Activated CD8-positive, alpha-beta T cell treated with anti-CD3 and anti-CD28 coated beads, Interleukin-2, amount 10 ng/mL, durations not matched to agents 7 days and 5 days (primary cell): ENCODE results near the gene PMIS2. TPM values are rescaled to one million over a fixed set of nuclear protein-coding genes. Genes with fewer than 3 reads are reported as not detected.

ENCODE experiments used
- ATAC-seq: fragments of 150-1000 bp; cut with Tn5 transposase; one replicate; pipeline ENCODE4 v1.10.0; 2021; ENCODE audit warnings: moderate library complexity
- CTCF ChIA-PET: fragments of 350-600 bp; sonication (Branson Sonifier 250); formaldehyde crosslinking; loops from one replicate; lab custom pipeline; 2021; ENCODE audit warnings: antibody characterized with exemption; lab: Charles Lee
- POLR2A ChIA-PET: fragments of 350-600 bp; sonication (Branson Sonifier 250); formaldehyde crosslinking; loops from one replicate; lab custom pipeline; 2021; ENCODE audit warnings: antibody characterized with exemption; lab: Charles Lee
- DNase-seq: peaks from one replicate; pipeline ENCODE4 v3.0.0-alpha.2; 2020
- H3K27ac Mint-ChIP-seq: one replicate; pipeline ENCODE4 v1.8.0; 2021; ENCODE audit warnings: mild to moderate bottlenecking, mixed read lengths
- H3K27me3 Mint-ChIP-seq: one replicate; pipeline ENCODE4 v1.8.0; 2021; ENCODE audit warnings: low read depth, mixed read lengths
- H3K36me3 Mint-ChIP-seq: one replicate; pipeline ENCODE4 v1.8.0; 2021; ENCODE audit warnings: low read depth, mixed read lengths
- H3K4me1 Mint-ChIP-seq: one replicate; pipeline ENCODE4 v1.8.0; 2021; ENCODE audit warnings: low read depth, mixed read lengths
- H3K4me3 Mint-ChIP-seq: one replicate; pipeline ENCODE4 v1.8.0; 2021; ENCODE audit warnings: mild to moderate bottlenecking, mixed read lengths
- H3K9me3 Mint-ChIP-seq: one replicate; pipeline ENCODE4 v1.8.0; 2022; ENCODE audit warnings: mixed read lengths; ENCODE audit not compliant: insufficient read depth
- total RNA-seq, 2 experiments: library from RNA; stranded (reverse); gene quantifications; one replicate each; pipeline ENCODE4 v1.2.3, GENCODE V29; 2021

PMIS2 gene
- total RNA-seq = not detected

DNA sequence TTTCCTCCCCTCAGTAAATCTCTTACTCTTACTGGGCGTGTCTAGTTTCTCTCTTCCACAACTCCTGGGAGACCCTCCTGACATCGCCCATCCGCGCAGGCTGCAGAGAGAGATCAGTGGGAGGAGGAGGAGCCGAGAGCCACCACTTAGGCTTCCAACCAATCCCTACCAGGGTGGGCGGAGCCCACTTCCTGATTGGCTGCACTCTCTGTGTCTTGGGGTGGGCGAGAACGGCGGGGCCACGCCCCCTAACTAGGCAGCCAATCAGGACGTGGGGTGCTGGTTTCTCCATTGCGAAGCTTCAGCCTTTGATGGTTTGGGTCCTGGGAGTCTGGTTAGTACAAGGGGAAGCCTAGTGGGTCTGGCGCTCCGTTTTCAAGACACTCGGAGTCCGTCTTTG is at the start of gene PMIS2:
TSS of gene PMIS2 (plus strand) at position 326 of the 400 bp plus-strand sequence. CDS start 87 bp downstream, outside the sequence.
- DNase-seq (no peak), ATAC-seq (no peak)
- H3K27ac Mint-ChIP-seq = no peak within 1 kb of the TSS
- H3K36me3 Mint-ChIP-seq = no peaks in the 10 kb centered on the region
- CTCF ChIA-PET = no interaction called here
- no peaks in the 10 kb centered on the region for H3K4me1 Mint-ChIP-seq
- POLR2A ChIA-PET = no interaction called here
- peaks cover 14% of the 10 kb centered on the region for H3K27me3 Mint-ChIP-seq
- no peaks in the 10 kb centered on the region for H3K9me3 Mint-ChIP-seq
- no peak within 1 kb of the TSS for H3K4me3 Mint-ChIP-seq

DNA sequence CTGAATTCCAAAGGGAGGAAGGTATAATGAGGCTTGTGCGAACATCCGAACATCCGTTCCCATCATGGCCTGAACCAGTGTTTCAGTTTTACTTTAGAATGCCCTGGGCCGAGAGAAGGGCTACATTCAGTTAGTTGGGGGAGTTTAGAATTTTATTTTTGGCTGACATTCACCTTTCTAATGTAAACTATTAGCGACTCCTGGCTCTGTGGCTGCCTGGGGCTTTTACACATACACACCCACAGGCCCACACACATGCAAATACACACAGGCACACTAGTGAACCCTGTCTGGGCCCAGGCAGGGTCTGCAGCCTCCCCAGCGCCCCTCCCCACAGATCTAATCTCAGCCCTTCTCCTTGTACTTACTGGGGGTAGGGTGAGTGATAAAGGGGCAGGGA is 46.7 kb upstream of the PMIS2 start:
- Mint-ChIP-seq H3K36me3 (peaks cover 8% of the 10 kb centered on the region), H3K27ac (no peak overlapping the region), H3K4me1 (peaks cover 42% of the 10 kb centered on the region), H3K9me3 (no peaks in the 10 kb centered on the region), H3K4me3 (no peak overlapping the region), H3K27me3 (peaks cover 4% of the 10 kb centered on the region)
- CTCF ChIA-PET = interaction anchor here (1.3 kb wide), 1 partner anchor 29 kb away, joined by 4 read pairs; no protein-coding TSS in a partner anchor
- POLR2A ChIA-PET = no interaction called here
- DNase-seq (no peak), ATAC-seq (no peak)

DNA sequence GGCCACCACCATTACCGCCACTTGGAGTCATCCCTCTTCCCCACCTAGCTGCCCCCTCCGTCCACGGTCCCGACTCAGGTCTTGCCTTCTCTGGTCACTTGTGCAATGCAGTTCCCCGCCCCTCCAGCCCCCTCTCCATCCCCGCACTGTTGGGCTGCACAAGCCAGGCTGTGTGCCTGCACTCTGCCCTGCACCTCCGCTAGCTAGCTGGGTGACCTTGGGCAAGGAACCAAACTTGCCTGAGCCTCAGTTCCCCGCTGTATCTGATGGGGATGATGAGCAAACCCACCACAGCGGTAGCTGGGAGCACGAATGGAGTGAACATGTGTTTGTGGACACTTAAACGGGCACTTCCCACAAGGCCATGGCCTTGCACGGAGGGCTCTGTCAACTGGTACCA is 46.1 kb upstream of the PMIS2 start:
- Mint-ChIP-seq H3K27ac (peak overlapping the region; percentile 44), H3K36me3 (peaks cover 11% of the 10 kb centered on the region), H3K27me3 (peaks cover 3% of the 10 kb centered on the region), H3K9me3 (no peaks in the 10 kb centered on the region), H3K4me1 (peaks cover 44% of the 10 kb centered on the region), H3K4me3 (no peak overlapping the region)
- no peak for ATAC-seq
- no peak for DNase-seq
- ChIA-PET CTCF (interaction anchor here (1.3 kb wide), 1 partner anchor 30 kb away, joined by 4 read pairs; no protein-coding TSS in a partner anchor), POLR2A (no interaction called here)

DNA sequence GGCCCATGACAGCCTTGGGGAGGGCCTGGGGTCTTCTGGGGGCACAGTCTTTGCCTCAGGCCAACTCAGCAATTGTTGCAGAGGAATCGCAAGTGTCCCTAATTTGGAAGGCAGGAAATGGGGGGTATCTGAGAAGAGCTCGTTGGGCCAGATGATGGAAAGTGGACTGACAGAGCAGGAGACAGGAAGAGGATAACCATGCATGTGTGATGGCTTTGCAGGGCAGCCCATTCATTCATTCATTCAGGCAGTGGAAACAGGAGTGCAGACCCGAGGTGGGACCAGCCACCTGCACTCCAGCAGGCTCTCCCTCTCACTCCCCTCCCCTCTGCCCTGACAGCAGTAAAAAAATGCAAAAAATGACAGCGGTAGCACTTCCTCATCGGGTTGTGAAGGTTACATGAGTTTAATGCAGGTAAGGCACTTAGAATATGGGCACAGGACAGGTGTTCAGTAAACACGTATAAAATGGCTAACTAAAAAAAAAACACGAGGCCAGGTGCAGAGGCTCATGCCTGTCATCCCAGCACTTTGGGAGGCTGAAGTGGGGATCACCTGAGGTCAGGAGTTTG is 45.5 kb upstream of the PMIS2 start:
- Mint-ChIP-seq H3K27me3 (no peaks in the 10 kb centered on the region), H3K9me3 (no peaks in the 10 kb centered on the region), H3K4me3 (no peak overlapping the region), H3K27ac (no peak overlapping the region), H3K36me3 (peaks cover 12% of the 10 kb centered on the region), H3K4me1 (peaks cover 41% of the 10 kb centered on the region)
- CTCF ChIA-PET = interaction anchor here (1.3 kb wide), 1 partner anchor 30 kb away, joined by 4 read pairs; no protein-coding TSS in a partner anchor
- POLR2A ChIA-PET = no interaction called here
- DNase-seq (no peak), ATAC-seq (no peak)

DNA sequence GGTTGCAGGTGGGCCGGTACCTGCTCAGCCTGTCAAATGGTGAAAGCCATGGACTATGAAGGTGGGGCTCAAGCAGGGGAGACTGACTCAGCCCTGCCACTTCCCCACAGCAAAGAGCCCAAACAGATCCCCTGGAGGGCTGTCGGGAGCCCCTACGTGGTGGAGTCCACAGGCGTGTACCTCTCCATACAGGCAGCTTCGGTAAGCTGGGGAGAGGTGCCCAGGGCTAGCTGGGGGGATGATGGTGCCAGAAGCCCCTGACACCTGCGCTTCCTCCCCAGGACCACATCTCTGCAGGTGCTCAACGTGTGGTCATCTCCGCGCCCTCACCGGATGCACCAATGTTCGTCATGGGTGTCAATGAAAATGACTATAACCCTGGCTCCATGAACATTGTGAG is 43.8 kb upstream of the PMIS2 start:
- Mint-ChIP-seq H3K27ac (no peak overlapping the region), H3K4me1 (peaks cover 43% of the 10 kb centered on the region), H3K27me3 (no peaks in the 10 kb centered on the region), H3K9me3 (no peaks in the 10 kb centered on the region), H3K36me3 (peaks cover 12% of the 10 kb centered on the region), H3K4me3 (no peak overlapping the region)
- no peak for DNase-seq
- ChIA-PET CTCF (no interaction called here), POLR2A (no interaction called here)
- ATAC-seq = no peak

DNA sequence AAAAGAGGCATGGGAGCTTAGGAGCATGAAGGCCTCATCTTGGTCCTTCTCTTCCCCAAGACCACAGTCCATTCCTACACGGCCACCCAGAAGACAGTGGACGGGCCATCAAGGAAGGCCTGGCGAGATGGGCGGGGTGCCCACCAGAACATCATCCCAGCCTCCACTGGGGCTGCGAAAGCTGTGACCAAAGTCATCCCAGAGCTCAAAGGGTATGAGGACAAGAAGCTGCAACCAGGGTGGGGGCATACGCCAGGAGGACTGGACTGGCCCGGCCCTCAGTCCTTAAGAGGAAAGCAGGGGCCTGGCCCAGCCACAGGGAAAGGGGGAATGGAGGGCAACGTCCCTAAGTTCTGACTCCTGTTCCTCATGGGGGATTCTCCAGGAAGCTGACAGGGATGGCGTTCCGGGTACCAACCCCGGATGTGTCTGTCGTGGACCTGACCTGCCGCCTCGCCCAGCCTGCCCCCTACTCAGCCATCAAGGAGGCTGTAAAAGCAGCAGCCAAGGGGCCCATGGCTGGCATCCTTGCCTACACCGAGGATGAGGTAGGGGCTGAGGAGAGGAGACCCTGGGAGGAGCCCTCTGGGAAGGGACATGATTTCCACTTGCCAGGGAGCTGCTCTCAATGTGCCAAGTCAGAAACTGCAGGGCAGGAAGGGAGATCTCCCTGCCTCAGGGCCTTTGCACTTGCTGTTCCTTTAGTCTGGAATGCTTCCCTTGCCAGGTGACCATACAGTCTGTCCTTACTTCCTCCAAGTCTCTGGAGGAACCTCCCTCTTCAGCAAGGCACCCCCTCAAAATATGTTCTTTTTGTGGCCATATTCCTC is 42.5 kb upstream of the PMIS2 start:
- ChIA-PET POLR2A (no interaction called here), CTCF (interaction anchor here (0.6 to 2.1 kb wide), 3 partner anchors 28 to 48 kb away, joined by 3 to 7 read pairs (median 3); no protein-coding TSS in a partner anchor)
- no peak for ATAC-seq

DNA sequence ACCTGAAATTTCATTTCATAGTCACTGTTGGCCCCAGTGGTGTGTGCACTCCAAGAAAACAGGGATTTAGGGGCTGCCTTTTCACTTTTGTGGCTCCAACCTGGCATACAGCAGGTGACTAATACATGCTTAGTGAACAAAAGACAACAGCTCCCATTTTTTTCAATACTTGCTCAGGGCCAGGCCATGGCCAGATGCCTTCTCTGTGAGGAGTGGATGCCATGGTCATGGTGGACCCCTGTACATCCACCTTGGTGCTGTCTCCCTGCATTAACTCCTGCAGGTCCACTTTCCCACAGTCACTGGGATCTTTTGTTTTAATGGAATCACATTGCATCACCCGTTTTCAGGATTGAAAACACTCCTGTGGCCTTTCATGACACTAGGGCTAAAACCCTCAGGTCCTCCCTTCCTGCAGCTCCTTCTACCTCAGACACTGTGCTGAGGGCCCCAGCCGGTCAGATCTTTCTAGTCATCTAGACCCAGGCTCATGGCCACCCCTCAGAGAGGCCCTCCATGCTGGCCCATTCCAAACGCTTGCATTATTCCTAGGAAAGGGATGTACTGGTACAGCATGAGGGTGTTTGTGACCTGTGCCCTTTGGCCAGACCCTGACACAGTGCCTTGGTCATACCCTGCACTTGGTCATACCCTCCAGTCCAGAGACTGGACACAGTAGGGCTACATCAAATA is 41.7 kb upstream of the PMIS2 start:
- H3K9me3 Mint-ChIP-seq = no peaks in the 10 kb centered on the region
- DNase-seq (no peak), ATAC-seq (no peak)
- peak overlapping the region; percentile 90 for H3K27ac Mint-ChIP-seq
- no peaks in the 10 kb centered on the region for H3K27me3 Mint-ChIP-seq
- ChIA-PET POLR2A (no interaction called here), CTCF (interaction anchor here (0.6 to 2.1 kb wide), 3 partner anchors 29 to 49 kb away, joined by 3 to 7 read pairs (median 3); no protein-coding TSS in a partner anchor)
- H3K4me1 Mint-ChIP-seq = peaks cover 43% of the 10 kb centered on the region
- H3K4me3 Mint-ChIP-seq = peak overlapping the region; percentile 93
- peaks cover 12% of the 10 kb centered on the region for H3K36me3 Mint-ChIP-seq

More for the DNA sequence above, 42.5 kb upstream of the PMIS2 start:
- DNase-seq = no peak
- H3K9me3 Mint-ChIP-seq = no peaks in the 10 kb centered on the region
- peaks cover 12% of the 10 kb centered on the region for H3K36me3 Mint-ChIP-seq
- H3K4me3 Mint-ChIP-seq = no peak overlapping the region
- H3K27me3 Mint-ChIP-seq = no peaks in the 10 kb centered on the region
- peaks cover 43% of the 10 kb centered on the region for H3K4me1 Mint-ChIP-seq
- no peak overlapping the region for H3K27ac Mint-ChIP-seq

DNA sequence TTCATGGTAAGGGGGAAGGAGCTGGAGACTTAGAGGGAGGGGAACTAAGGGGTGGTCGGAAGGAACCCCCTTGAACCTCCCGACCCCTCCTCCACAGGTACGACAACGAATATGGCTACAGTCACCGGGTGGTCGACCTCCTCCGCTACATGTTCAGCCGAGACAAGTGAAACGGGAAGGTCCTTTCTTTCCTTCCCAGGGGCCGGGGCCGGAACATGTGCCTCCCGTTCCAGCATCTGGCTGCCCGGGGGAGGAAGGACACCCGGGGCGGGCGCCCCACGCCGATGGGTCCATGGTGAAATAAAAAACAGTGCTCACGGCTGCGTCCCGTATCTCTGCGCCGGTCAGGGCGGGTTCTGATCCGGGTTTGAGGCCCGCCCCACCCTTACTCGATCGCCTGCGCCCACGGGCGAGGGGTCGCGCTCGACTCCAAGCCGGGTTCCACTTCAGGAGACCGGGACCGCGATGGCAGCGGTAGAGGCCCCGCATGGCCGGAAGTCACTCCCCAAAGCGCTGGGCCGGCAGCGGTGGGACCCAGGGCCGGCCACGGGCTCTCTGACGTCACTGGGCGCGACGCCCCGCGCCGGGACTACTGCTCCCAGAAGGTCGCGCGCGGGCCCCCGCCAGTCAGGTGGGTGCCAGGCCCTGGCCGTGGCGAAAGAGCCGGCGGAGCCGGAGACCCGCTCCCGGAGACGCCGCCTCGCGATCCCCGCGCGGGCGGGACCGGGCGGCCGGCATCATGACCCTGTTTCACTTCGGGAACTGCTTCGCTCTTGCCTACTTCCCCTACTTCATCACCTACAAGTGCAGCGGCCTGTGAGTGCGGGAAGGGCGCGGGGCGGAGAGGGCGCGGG is 40.7 kb upstream of the PMIS2 start, which contains the start of gene TMEM147:
TSS of gene TMEM147 (plus strand) at position 626 of the 854 bp plus-strand sequence. CDS start at position 740, 114 bp downstream.
- peaks cover 34% of the 10 kb centered on the region for H3K4me1 Mint-ChIP-seq
- peaks cover 12% of the 10 kb centered on the region for H3K36me3 Mint-ChIP-seq
- H3K27me3 Mint-ChIP-seq = no peaks in the 10 kb centered on the region
- peak; percentile 89 for DNase-seq
- peak within 1 kb of the TSS; percentile 93 for H3K4me3 Mint-ChIP-seq
- ATAC-seq = peak; percentile 92
- H3K9me3 Mint-ChIP-seq = no peaks in the 10 kb centered on the region
- peak within 1 kb of the TSS; percentile 91 for H3K27ac Mint-ChIP-seq
- POLR2A ChIA-PET = no interaction called here
- CTCF ChIA-PET = interaction anchor here (1.1 to 2.1 kb wide), 2 partner anchors 35 to 50 kb away, joined by 3 to 7 read pairs; no protein-coding TSS in a partner anchor

DNA sequence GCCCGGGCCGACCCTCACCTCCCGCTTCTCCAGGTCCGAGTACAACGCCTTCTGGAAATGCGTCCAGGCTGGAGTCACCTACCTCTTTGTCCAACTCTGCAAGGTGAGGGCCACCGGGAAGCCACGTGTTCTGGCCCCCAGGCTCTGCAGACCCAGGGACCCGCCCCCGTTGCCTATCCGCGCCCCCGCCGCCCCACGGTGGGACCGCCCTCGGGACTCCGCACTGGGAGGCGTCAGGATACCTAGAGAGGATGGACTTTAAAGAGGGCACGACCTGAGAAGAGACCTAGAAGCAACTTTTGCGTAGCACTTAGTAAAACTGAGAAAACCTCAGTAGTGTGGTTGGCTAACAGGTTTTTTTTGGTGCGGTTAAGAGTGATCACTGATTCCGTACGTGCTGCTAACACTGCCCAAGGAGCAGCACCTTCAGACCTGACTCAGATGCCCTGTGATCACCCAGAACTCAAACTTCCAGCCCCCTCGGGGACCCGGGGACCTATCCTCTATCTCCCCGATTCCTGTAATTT is 40.1 kb upstream of the PMIS2 start:
- ATAC-seq = peak; percentile 66
- DNase-seq = peak; percentile 65
- no peaks in the 10 kb centered on the region for H3K9me3 Mint-ChIP-seq
- no peaks in the 10 kb centered on the region for H3K27me3 Mint-ChIP-seq
- ChIA-PET POLR2A (no interaction called here), CTCF (no interaction called here)
- peak overlapping the region; percentile 91 for H3K27ac Mint-ChIP-seq
- peaks cover 30% of the 10 kb centered on the region for H3K4me1 Mint-ChIP-seq
- peak overlapping the region; percentile 93 for H3K4me3 Mint-ChIP-seq
- peaks cover 12% of the 10 kb centered on the region for H3K36me3 Mint-ChIP-seq

DNA sequence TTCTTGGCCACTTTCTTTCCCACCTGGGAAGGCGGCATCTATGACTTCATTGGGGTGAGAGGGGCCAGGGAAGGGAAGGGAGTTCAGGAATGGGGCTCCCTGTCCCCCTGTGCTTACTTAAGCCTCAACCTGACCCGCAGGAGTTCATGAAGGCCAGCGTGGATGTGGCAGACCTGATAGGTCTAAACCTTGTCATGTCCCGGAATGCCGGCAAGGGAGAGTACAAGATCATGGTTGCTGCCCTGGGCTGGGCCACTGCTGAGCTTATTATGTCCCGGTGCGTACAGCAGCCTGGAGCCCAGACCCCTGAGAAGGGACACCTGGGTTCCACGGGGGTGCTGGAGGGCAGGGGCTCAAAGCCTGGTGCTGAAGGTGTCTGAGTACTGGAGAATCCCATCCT is 39.4 kb upstream of the PMIS2 start:
- CTCF ChIA-PET = no interaction called here
- Mint-ChIP-seq H3K9me3 (no peaks in the 10 kb centered on the region), H3K27ac (peak overlapping the region; percentile 91), H3K4me3 (peak overlapping the region; percentile 93), H3K36me3 (peaks cover 12% of the 10 kb centered on the region), H3K27me3 (no peaks in the 10 kb centered on the region), H3K4me1 (peaks cover 30% of the 10 kb centered on the region)
- ATAC-seq = no peak
- DNase-seq = no peak
- POLR2A ChIA-PET = interaction anchor here (1.4 kb wide), 1 partner anchor 102 kb away, joined by 5 read pairs; the partner anchor contains the start of gene COX6B1
